Neural cell (in vitro differentiated cells): ENCODE measurements around the gene PACSIN2.

ENCODE experiments used
- EP300 ChIP-seq: fragments of 450-650 bp; conservative IDR thresholded peaks from 2 replicates; pipeline ENCODE4 v1.6.1; 2014; ENCODE audit warnings: antibody characterized with exemption, mild to moderate bottlenecking, moderate library complexity; ENCODE audit not compliant: poor library complexity, severe bottlenecking
- EZH2 ChIP-seq: fragments of 200-600, 300-800 bp; shearing (Covaris generic), sonication (generic); IDR thresholded peaks from 2 replicates; pipeline ENCODE4 v1.6.1; 2014; ENCODE audit warnings: antibody characterized with exemption, low read length, borderline replicate concordance, mild to moderate bottlenecking; ENCODE audit not compliant: insufficient read depth, poor library complexity, severe bottlenecking
- MXI1 ChIP-seq: fragments of 450-650 bp; conservative IDR thresholded peaks from 2 replicates; pipeline ENCODE4 v1.6.1; 2014; ENCODE audit warnings: antibody characterized with exemption, mild to moderate bottlenecking; ENCODE audit not compliant: poor library complexity, severe bottlenecking
- POLR2AphosphoS5 ChIP-seq: IDR thresholded peaks from 2 replicates; pipeline ENCODE4 v1.6.1; 2012
- RAD21 ChIP-seq: fragments of 450-650 bp; conservative IDR thresholded peaks from 2 replicates; pipeline ENCODE4 v1.6.1; 2014; ENCODE audit warnings: antibody characterized with exemption, mild to moderate bottlenecking, moderate library complexity
- REST ChIP-seq: IDR thresholded peaks from 2 replicates; pipeline ENCODE4 v1.6.1; 2012; ENCODE audit warnings: borderline replicate concordance
- SMC3 ChIP-seq: fragments of 450-650 bp; conservative IDR thresholded peaks from 2 replicates; pipeline ENCODE4 v1.6.1; 2014; ENCODE audit warnings: antibody characterized with exemption, mild to moderate bottlenecking, moderate library complexity; ENCODE audit not compliant: poor library complexity
- TAF1 ChIP-seq: IDR thresholded peaks from 2 replicates; pipeline ENCODE4 v1.6.1; 2012; ENCODE audit warnings: low read depth
- TF ChIP-seq, protein P1 (sequence below): fragments of 450-650 bp; IDR thresholded peaks from 2 replicates; pipeline ENCODE4 v1.5.1; 2014; ENCODE audit warnings: antibody characterized with exemption, mild to moderate bottlenecking, moderate library complexity; ENCODE audit not compliant: poor library complexity, severe bottlenecking

DNA sequence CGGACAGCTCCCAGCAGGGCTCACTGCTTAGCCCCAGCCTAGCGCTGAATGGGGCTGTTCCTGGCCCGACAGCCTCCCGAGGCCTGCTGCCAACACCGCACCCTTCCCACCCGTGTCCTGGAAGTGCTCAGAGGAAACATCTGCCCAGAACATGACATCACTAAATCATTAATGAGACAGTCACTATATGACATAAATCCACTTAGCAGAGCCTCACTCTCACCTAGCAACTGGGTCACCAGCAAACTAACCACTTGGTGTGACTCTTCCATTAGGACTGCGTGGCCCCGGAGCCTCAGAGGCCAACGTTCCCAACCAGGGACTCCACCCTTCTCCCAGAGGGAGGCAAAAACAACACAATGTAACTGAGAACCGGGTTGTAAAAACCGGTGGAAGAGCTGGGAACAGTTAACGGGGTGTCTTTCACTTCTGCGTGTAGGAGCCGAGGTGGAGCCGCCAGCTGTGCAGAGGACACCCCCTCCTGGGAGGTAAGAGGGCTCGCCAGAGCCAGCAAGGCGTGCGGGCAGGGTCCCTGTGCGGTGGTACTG, 21.4 kb upstream of the PACSIN2 start:
- TF ChIP-seq, protein P1, sequence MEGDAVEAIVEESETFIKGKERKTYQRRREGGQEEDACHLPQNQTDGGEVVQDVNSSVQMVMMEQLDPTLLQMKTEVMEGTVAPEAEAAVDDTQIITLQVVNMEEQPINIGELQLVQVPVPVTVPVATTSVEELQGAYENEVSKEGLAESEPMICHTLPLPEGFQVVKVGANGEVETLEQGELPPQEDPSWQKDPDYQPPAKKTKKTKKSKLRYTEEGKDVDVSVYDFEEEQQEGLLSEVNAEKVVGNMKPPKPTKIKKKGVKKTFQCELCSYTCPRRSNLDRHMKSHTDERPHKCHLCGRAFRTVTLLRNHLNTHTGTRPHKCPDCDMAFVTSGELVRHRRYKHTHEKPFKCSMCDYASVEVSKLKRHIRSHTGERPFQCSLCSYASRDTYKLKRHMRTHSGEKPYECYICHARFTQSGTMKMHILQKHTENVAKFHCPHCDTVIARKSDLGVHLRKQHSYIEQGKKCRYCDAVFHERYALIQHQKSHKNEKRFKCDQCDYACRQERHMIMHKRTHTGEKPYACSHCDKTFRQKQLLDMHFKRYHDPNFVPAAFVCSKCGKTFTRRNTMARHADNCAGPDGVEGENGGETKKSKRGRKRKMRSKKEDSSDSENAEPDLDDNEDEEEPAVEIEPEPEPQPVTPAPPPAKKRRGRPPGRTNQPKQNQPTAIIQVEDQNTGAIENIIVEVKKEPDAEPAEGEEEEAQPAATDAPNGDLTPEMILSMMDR: no peak
- no peak for TF ChIP-seq POLR2AphosphoS5
- TF ChIP-seq SMC3: no peak
- TF ChIP-seq MXI1: no peak
- TF ChIP-seq RAD21: no peak
- no peak for TF ChIP-seq EZH2
- no peak for TF ChIP-seq REST
- TF ChIP-seq TAF1: no peak
- no peak for TF ChIP-seq EP300
